Muscle layer of colon (tissue), 2 donors: ENCODE data around the gene SV2B.

Source experiments
- H3K27ac ChIP-seq: one replicate; pipeline ENCODE4 v1.7.0; 2013; ENCODE audit warnings: low read depth, mild to moderate bottlenecking, low read length, moderate library complexity
- H3K27me3 ChIP-seq, 2 donors: one replicate each; pipeline ENCODE4 v1.7.0; 2013; ENCODE audit warnings: low read length in 2 of 2, mild to moderate bottlenecking in 2 of 2; ENCODE audit not compliant: insufficient read depth in 2 of 2, control insufficient read depth in 1 of 2
- H3K36me3 ChIP-seq: one replicate; pipeline ENCODE4 v1.7.0; 2013; ENCODE audit warnings: mild to moderate bottlenecking, low read length; ENCODE audit not compliant: insufficient read depth
- H3K4me1 ChIP-seq: one replicate; pipeline ENCODE4 v1.7.0; 2013; ENCODE audit warnings: mild to moderate bottlenecking, low read length; ENCODE audit not compliant: insufficient read depth
- H3K4me3 ChIP-seq, 2 donors: one replicate each; pipeline ENCODE4 v1.7.0; 2013; ENCODE audit warnings: low read length in 2 of 2, low read depth in 1 of 2, mild to moderate bottlenecking in 1 of 2, moderate library complexity in 1 of 2
- H3K9ac ChIP-seq: one replicate; pipeline ENCODE4 v1.7.0; 2013; ENCODE audit warnings: low read length
- H3K9me3 ChIP-seq: one replicate; pipeline ENCODE4 v1.7.0; 2013; ENCODE audit warnings: mild to moderate bottlenecking, low read length
- donor health status: abdominal sarcoma.
- donor health status: Adenocarcinoma of cecum.

Gene SV2B

GRCh38 chr15:91099995-91100813 lies at the start of gene SV2B:
Gene SV2B (plus strand): TSS chr15:91100257. CDS start chr15:91226264, 126,007 bp downstream.
- H3K4me1 ChIP-seq, result peaks cover 10% of the 10 kb centered on the region
- peaks cover 33 to 35% of the 10 kb centered on the region in 2 donors for H3K27me3 ChIP-seq
- H3K9me3 ChIP-seq, result no peaks in the 10 kb centered on the region
- no peaks in the 10 kb centered on the region for H3K36me3 ChIP-seq
- peak within 1 kb of the TSS; percentile 17 to 43 for H3K4me3 ChIP-seq
- H3K27ac ChIP-seq, result no peak within 1 kb of the TSS
- H3K9ac ChIP-seq, result no peak within 1 kb of the TSS

DNA sequence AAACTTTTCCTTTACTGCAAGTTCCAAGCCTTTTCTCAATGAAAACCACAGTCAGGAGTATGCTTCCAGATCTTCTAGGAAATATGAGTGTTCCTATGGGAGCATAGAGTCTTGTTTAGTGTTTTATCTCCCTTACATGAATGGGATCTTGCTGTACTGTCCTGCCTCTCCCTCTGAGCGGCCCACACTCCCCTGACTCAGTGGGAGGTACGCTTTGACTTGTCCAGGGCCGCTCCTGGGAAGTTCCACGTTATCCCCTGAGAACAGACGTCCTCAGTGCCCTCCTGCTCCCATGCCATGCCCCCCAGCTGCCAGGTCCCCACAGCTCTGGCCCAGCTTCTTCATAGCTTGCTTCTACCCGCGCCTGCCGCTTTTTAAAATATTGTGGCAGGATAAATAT lies 48.8 kb upstream of the SV2B start:
- no peaks in the 10 kb centered on the region for H3K9me3 ChIP-seq
- no peaks in the 10 kb centered on the region for H3K4me1 ChIP-seq
- peaks cover 4 to 9% of the 10 kb centered on the region in 2 donors for H3K27me3 ChIP-seq

DNA sequence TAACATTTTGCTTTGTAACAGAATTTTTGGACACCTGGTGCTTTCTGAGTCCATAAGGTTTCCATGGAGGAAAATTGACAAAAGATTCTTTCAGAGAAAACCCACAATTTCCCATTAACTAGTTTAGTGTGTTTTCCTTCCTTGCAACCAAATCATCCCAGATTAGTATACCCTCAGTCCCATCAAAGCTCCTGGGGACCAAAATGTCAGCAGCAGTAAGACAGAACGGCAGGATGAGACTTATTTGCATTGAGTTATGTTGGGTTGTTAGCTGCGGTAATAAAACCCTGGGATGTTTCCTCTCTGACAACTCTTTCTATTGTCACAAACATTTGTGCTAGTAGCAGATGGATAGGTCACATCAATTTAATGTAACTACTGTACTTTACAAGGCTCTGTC lies 45.2 kb upstream of the SV2B start:
- H3K9ac ChIP-seq, result no peak overlapping the region
- peaks cover 4 to 14% of the 10 kb centered on the region in 2 donors for H3K27me3 ChIP-seq
- H3K4me1 ChIP-seq, result no peaks in the 10 kb centered on the region

More for the DNA sequence above, 48.8 kb upstream of the SV2B start:
- H3K4me3 ChIP-seq, result no peak overlapping the region
- no peak overlapping the region for H3K27ac ChIP-seq
- H3K36me3 ChIP-seq, result no peaks in the 10 kb centered on the region
- no peak overlapping the region for H3K9ac ChIP-seq

DNA sequence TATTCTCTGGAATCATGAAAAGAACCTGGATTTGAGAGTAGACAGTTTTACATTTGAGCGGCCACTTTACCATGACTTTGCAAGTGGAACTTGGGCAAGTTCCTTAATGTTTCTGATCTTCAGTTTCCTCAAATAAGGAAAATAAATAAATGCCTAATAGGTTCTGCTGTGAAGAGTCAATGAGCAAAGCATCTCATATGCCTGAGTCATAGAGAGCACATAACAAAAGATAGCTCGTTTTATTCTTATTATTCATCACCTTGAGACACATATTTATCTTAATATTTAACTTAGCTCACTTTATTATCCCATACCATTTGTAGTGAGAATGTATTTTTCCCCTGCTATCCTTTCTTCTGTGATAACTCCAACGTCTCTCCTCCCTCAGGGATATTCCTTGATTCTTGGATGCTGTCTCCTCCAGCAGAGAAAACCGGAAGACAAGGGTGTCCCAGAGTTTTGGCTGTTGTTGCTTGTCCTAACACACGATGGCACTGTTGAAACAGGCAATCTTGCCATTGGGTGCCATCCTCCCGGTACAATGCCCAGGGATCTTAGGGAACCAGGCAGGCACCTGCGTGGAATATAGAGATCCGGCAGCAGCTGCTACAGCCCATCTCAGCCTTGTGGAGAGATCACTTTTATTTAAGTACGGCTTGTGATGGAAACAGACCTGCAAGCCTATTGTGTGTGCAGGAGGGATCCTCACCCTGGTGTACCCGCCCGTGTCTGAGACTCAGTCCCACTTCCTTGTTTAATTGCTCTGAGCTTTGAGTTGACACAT lies 44.3 kb upstream of the SV2B start:
- no peaks in the 10 kb centered on the region for H3K36me3 ChIP-seq
- H3K9me3 ChIP-seq, result no peaks in the 10 kb centered on the region
- H3K4me3 ChIP-seq, result no peak overlapping the region
- H3K27ac ChIP-seq, result no peak overlapping the region
- no peak overlapping the region for H3K9ac ChIP-seq
- no peaks in the 10 kb centered on the region for H3K4me1 ChIP-seq
- peaks cover 4 to 14% of the 10 kb centered on the region in 2 donors for H3K27me3 ChIP-seq

More for the DNA sequence above, 45.2 kb upstream of the SV2B start:
- H3K4me3 ChIP-seq, result no peak overlapping the region
- no peaks in the 10 kb centered on the region for H3K36me3 ChIP-seq
- no peaks in the 10 kb centered on the region for H3K9me3 ChIP-seq
- H3K27ac ChIP-seq, result no peak overlapping the region

GRCh38 chr15:91061230-91061629 lies 38.8 kb upstream of the SV2B start:
- H3K27ac ChIP-seq, result no peak overlapping the region
- no peaks in the 10 kb centered on the region for H3K4me1 ChIP-seq
- H3K36me3 ChIP-seq, result no peaks in the 10 kb centered on the region
- no peaks in the 10 kb centered on the region for H3K9me3 ChIP-seq
- H3K27me3 ChIP-seq, result peaks cover 0 to 6% of the 10 kb centered on the region in 2 donors
- H3K4me3 ChIP-seq, result no peak overlapping the region
- no peak overlapping the region for H3K9ac ChIP-seq

DNA sequence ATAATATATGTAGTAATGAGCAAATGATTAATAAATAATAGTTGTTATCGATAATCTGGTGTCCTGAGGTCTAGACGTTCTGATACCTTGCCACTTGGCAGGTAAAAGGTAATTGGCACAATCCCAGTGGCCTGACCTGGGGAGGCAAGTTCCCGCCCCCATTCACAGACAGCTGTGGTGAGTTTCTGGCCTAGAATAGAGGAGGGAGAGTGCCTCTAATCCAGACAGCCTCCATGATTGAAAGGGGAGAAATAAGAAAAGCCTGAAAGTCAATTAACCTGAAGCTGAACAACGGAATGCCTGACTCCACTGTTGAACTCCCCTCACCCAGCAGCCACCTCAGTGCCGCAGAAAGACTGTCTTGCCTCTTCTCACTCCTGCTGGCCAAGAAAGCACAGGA lies 38.1 kb upstream of the SV2B start:
- H3K9me3 ChIP-seq, result no peaks in the 10 kb centered on the region
- H3K36me3 ChIP-seq, result no peaks in the 10 kb centered on the region
- H3K27me3 ChIP-seq, result peaks cover 0 to 6% of the 10 kb centered on the region in 2 donors
- no peaks in the 10 kb centered on the region for H3K4me1 ChIP-seq
- H3K4me3 ChIP-seq, result no peak overlapping the region
- no peak overlapping the region for H3K27ac ChIP-seq
- H3K9ac ChIP-seq, result no peak overlapping the region

GRCh38 chr15:91065505-91065904 lies 34.6 kb upstream of the SV2B start:
- no peaks in the 10 kb centered on the region for H3K9me3 ChIP-seq
- no peaks in the 10 kb centered on the region for H3K4me1 ChIP-seq
- no peak overlapping the region for H3K27ac ChIP-seq
- no peak overlapping the region for H3K4me3 ChIP-seq
- no peaks in the 10 kb centered on the region for H3K27me3 ChIP-seq
- no peak overlapping the region for H3K9ac ChIP-seq
- no peaks in the 10 kb centered on the region for H3K36me3 ChIP-seq

DNA sequence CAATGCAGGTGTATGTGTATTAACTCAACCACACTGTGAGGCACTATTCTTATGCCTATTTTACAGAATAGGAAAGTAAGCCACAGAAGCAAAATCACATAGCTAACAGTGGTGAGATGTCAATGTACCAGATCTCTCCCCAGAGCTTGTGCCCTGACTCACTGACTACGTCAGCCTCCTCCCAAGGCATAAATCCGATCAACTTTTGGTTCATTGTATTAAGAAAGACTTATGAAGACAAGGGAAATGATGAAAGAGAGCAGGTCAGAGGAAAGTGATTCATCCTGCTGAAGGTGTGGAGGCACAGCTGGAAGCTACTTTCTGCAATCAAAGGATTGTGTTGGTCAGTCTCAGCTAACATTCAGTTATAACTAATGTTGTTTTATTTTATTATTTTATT lies 33.0 kb upstream of the SV2B start:
- H3K9me3 ChIP-seq, result no peaks in the 10 kb centered on the region
- H3K27me3 ChIP-seq, result no peaks in the 10 kb centered on the region
- H3K4me3 ChIP-seq, result no peak overlapping the region
- H3K9ac ChIP-seq, result no peak overlapping the region
- H3K27ac ChIP-seq, result no peak overlapping the region
- no peaks in the 10 kb centered on the region for H3K36me3 ChIP-seq
- H3K4me1 ChIP-seq, result no peaks in the 10 kb centered on the region

GRCh38 chr15:91068436-91068835 lies 31.6 kb upstream of the SV2B start:
- no peak overlapping the region for H3K9ac ChIP-seq
- H3K27ac ChIP-seq, result no peak overlapping the region
- no peak overlapping the region for H3K4me3 ChIP-seq
- no peaks in the 10 kb centered on the region for H3K4me1 ChIP-seq
- no peaks in the 10 kb centered on the region for H3K27me3 ChIP-seq
- no peaks in the 10 kb centered on the region for H3K9me3 ChIP-seq
- H3K36me3 ChIP-seq, result no peaks in the 10 kb centered on the region

GRCh38 chr15:91068966-91069365 lies 31.1 kb upstream of the SV2B start:
- H3K9me3 ChIP-seq, result no peaks in the 10 kb centered on the region
- H3K36me3 ChIP-seq, result no peaks in the 10 kb centered on the region
- no peaks in the 10 kb centered on the region for H3K27me3 ChIP-seq
- no peaks in the 10 kb centered on the region for H3K4me1 ChIP-seq
- H3K27ac ChIP-seq, result no peak overlapping the region
- H3K4me3 ChIP-seq, result no peak overlapping the region
- no peak overlapping the region for H3K9ac ChIP-seq

DNA sequence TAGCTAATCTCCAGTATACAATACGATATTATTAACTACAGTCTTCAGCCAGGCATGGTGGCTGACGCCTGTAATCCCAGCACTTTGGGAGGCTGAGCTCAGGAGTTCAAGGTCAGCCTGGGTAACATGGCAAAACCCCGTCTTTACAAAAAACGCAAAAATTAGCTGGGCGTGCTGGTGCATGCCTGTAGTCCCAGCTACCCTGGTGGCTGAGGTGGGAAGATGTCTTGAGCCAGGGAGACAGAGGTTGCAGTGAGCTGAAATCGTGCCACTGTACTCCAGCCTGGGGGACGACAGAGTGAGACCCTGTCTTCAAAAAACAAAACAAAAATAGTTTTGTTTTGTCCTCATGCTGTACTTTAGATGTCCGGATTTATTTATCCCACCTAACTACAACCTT lies 29.2 kb upstream of the SV2B start:
- Histone ChIP-seq H3K9me3 (no peaks in the 10 kb centered on the region), H3K4me1 (no peaks in the 10 kb centered on the region), H3K4me3 (no peak overlapping the region), H3K36me3 (no peaks in the 10 kb centered on the region), H3K9ac (no peak overlapping the region), H3K27me3 (no peaks in the 10 kb centered on the region), H3K27ac (no peak overlapping the region)
